Astrocyte (in vitro differentiated cells and primary cell): Measurements from ENCODE around the gene ATXN2. TPM values are rescaled to one million over a fixed set of nuclear protein-coding genes. Genes with fewer than 3 reads are reported as not detected.

Experiments used
- DNase-seq: peaks from one replicate; pipeline ENCODE4 v3.0.0-alpha.2; 2010; ENCODE audit warnings: low read depth
- FAIRE-seq: peaks from 2 replicates; lab custom pipeline; 2011; peaks lifted over from hg19 to GRCh38; lab: Jason Lieb, UNC
- H2AFZ ChIP-seq: 2 replicates; pipeline ENCODE4 v1.6.0; 2012; ENCODE audit warnings: low read depth, low read length, inconsistent platforms
- H3K27ac ChIP-seq: 2 replicates; pipeline ENCODE4 v1.5.1; 2011; ENCODE audit warnings: low read depth, low read length, inconsistent platforms
- H3K27me3 ChIP-seq: 2 replicates; pipeline ENCODE4 v1.6.0; 2011; ENCODE audit warnings: low read length, inconsistent platforms; ENCODE audit not compliant: insufficient read depth
- H3K36me3 ChIP-seq: 2 replicates; pipeline ENCODE4 v1.5.1; 2011; ENCODE audit warnings: low read length, inconsistent platforms; ENCODE audit not compliant: insufficient read depth
- H3K4me1 ChIP-seq: 2 replicates; pipeline ENCODE4 v1.5.1; 2011; ENCODE audit warnings: low read length, inconsistent platforms; ENCODE audit not compliant: insufficient read depth
- H3K4me2 ChIP-seq: 2 replicates; pipeline ENCODE4 v1.6.0; 2012; ENCODE audit warnings: low read length, inconsistent platforms
- H3K4me3 ChIP-seq: 2 replicates; pipeline ENCODE4 v1.5.1; 2011; ENCODE audit warnings: low read depth, mild to moderate bottlenecking, low read length, inconsistent platforms; ENCODE audit not compliant: insufficient read depth
- H3K79me2 ChIP-seq: 2 replicates; pipeline ENCODE4 v1.6.0; 2012; ENCODE audit warnings: mild to moderate bottlenecking, low read length, inconsistent platforms; ENCODE audit not compliant: insufficient read depth
- H3K9ac ChIP-seq: 2 replicates; pipeline ENCODE4 v1.6.0; 2012; ENCODE audit warnings: mild to moderate bottlenecking, low read length, inconsistent platforms
- H3K9me3 ChIP-seq: 2 replicates; pipeline ENCODE4 v1.5.1; 2012; ENCODE audit warnings: low read depth, mild to moderate bottlenecking, low read length, inconsistent platforms; ENCODE audit not compliant: insufficient read depth
- H4K20me1 ChIP-seq: 2 replicates; pipeline ENCODE4 v1.6.0; 2012; ENCODE audit warnings: low read length, inconsistent platforms; ENCODE audit not compliant: insufficient read depth
- H3K27ac Mint-ChIP-seq: one replicate; pipeline ENCODE4 v1.8.0; 2021; ENCODE audit warnings: mild to moderate bottlenecking, mixed read lengths; ENCODE audit not compliant: unreplicated experiment
- H3K27me3 Mint-ChIP-seq: one replicate; pipeline ENCODE4 v1.8.0; 2021; ENCODE audit warnings: low read depth, mixed read lengths; ENCODE audit not compliant: unreplicated experiment
- H3K36me3 Mint-ChIP-seq: one replicate; pipeline ENCODE4 v1.8.0; 2021; ENCODE audit warnings: low read depth, mixed read lengths; ENCODE audit not compliant: unreplicated experiment
- H3K4me1 Mint-ChIP-seq: one replicate; pipeline ENCODE4 v1.8.0; 2021; ENCODE audit warnings: low read depth, mixed read lengths; ENCODE audit not compliant: unreplicated experiment
- H3K4me3 Mint-ChIP-seq: one replicate; pipeline ENCODE4 v1.8.0; 2021; ENCODE audit warnings: mild to moderate bottlenecking, moderate library complexity, mixed read lengths; ENCODE audit not compliant: unreplicated experiment
- H3K9me3 Mint-ChIP-seq: one replicate; pipeline ENCODE4 v1.8.0; 2021; ENCODE audit warnings: mild to moderate bottlenecking, mixed read lengths; ENCODE audit not compliant: unreplicated experiment
- CTCF ChIP-seq: IDR thresholded peaks from 2 replicates; pipeline ENCODE4 v1.5.1; 2011; ENCODE audit warnings: low read depth, mild to moderate bottlenecking, inconsistent platforms, low read length, moderate library complexity; ENCODE audit not compliant: insufficient read depth
- EZH2 ChIP-seq: IDR thresholded peaks from 2 replicates; pipeline ENCODE4 v1.6.1; 2012; ENCODE audit warnings: mild to moderate bottlenecking, low read length, inconsistent platforms; ENCODE audit not compliant: insufficient read depth
- total RNA-seq: library from RNA; stranded (reverse); gene quantifications from 2 replicates; pipeline ENCODE4 v1.2.1, GENCODE V29; 2021

Gene ATXN2
- total RNA-seq, 1 donor from 2014 or later: 58.0 TPM

GRCh38 chr12:111546171-111546570 lies 52.9 kb downstream of the ATXN2 start:
- no peak overlapping the region for H3K9ac ChIP-seq
- H3K79me2 ChIP-seq: peaks cover 55% of the 10 kb centered on the region
- no peaks in the 10 kb centered on the region for H3K4me1 ChIP-seq
- Mint-ChIP-seq H3K27ac (no peak overlapping the region), H3K4me1 (peaks cover 2% of the 10 kb centered on the region), H3K36me3 (peaks cover 7% of the 10 kb centered on the region), H3K27me3 (no peaks in the 10 kb centered on the region), H3K9me3 (no peaks in the 10 kb centered on the region), H3K4me3 (peak overlapping the region; percentile 10)
- no peak overlapping the region for H3K4me2 ChIP-seq
- H3K36me3 ChIP-seq: peaks cover 28% of the 10 kb centered on the region
- no peak overlapping the region for H3K4me3 ChIP-seq
- no peak overlapping the region for H3K27ac ChIP-seq
- no peak for DNase-seq
- no peaks in the 10 kb centered on the region for H3K9me3 ChIP-seq
- no peak overlapping the region for H2AFZ ChIP-seq
- no peak for FAIRE-seq
- no peaks in the 10 kb centered on the region for H3K27me3 ChIP-seq
- TF ChIP-seq CTCF: no peak
- TF ChIP-seq EZH2: no peak
- peaks cover 30% of the 10 kb centered on the region for H4K20me1 ChIP-seq

DNA sequence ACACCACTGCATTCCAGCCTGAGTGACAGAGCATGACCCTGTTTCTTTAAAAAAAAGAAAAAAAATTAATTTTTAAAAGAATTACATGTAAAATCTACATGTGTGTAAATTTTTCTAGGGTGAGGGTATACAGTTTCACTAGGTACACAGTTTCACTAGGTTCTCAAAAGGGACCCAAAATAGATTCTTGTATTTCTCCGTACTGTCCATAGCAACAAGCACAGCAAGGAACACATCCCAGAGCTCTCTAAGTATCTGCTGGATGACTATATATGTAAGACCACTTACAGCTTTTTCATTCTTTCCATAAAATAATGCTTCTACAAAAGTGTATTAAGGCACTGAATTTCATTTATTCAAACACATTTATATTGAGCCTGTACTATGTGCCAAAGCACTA lies 55.1 kb downstream of the ATXN2 start:
- H2AFZ ChIP-seq: no peak overlapping the region
- H3K4me2 ChIP-seq: no peak overlapping the region
- FAIRE-seq (no peak), DNase-seq (no peak)
- no peaks in the 10 kb centered on the region for H3K9me3 ChIP-seq
- H3K36me3 ChIP-seq: peaks cover 25% of the 10 kb centered on the region
- H3K27ac ChIP-seq: no peak overlapping the region
- no peaks in the 10 kb centered on the region for H3K4me1 ChIP-seq
- no peaks in the 10 kb centered on the region for H3K27me3 ChIP-seq
- Mint-ChIP-seq H3K36me3 (peaks cover 5% of the 10 kb centered on the region), H3K27ac (no peak overlapping the region), H3K9me3 (no peaks in the 10 kb centered on the region), H3K4me3 (no peak overlapping the region), H3K27me3 (no peaks in the 10 kb centered on the region), H3K4me1 (peaks cover 2% of the 10 kb centered on the region)
- H3K79me2 ChIP-seq: peaks cover 42% of the 10 kb centered on the region
- no peak overlapping the region for H3K9ac ChIP-seq
- peaks cover 30% of the 10 kb centered on the region for H4K20me1 ChIP-seq
- TF ChIP-seq EZH2 (no peak), CTCF (no peak)
- H3K4me3 ChIP-seq: no peak overlapping the region

DNA sequence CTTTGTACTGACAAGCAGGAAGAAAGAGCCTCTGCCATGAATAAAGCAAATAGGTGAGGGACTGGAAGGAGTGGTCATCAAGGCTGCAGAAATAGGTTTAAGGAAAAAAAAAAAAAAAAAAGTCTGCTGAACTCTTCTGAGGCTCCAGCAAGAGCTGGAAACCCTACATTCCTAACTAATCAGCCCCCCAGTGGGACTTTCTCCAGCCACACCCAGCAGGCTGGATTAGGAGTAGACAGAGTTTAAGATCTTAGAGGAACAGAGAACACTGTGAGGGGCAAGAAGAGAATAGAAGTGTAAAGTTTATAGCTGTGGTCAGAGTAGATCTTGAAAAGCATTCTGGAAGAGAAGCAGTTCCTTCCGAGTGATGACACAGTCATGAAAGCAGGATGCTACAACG lies 66.4 kb downstream of the ATXN2 start:
- FAIRE-seq: no peak
- Histone ChIP-seq H3K27ac (no peak overlapping the region), H3K79me2 (peaks cover 6% of the 10 kb centered on the region), H3K9ac (peak overlapping the region; percentile 17), H2AFZ (no peak overlapping the region), H3K4me1 (no peaks in the 10 kb centered on the region), H4K20me1 (peaks cover 32% of the 10 kb centered on the region), H3K9me3 (no peaks in the 10 kb centered on the region), H3K4me3 (no peak overlapping the region), H3K4me2 (no peak overlapping the region), H3K36me3 (peaks cover 18% of the 10 kb centered on the region), H3K27me3 (no peaks in the 10 kb centered on the region)
- H3K4me1 Mint-ChIP-seq: no peaks in the 10 kb centered on the region
- no peaks in the 10 kb centered on the region for H3K27me3 Mint-ChIP-seq
- TF ChIP-seq CTCF (no peak), EZH2 (no peak)
- H3K9me3 Mint-ChIP-seq: no peaks in the 10 kb centered on the region
- H3K27ac Mint-ChIP-seq: no peak overlapping the region
- no peak overlapping the region for H3K4me3 Mint-ChIP-seq
- peaks cover 12% of the 10 kb centered on the region for H3K36me3 Mint-ChIP-seq
- DNase-seq: no peak
